IPS DF 19.7 (cell line): ENCODE data around the gene VPS13D.

ENCODE experiments used
- DNase-seq: peaks from one replicate; pipeline ENCODE4 v3.0.0-alpha.2; 2013; ENCODE audit warnings: low read depth, low spot score

The VPS13D gene

GRCh38 chr1:12433323-12434053 is 203.7 kb downstream of the VPS13D start:
- DNase-seq = no peak

GRCh38 chr1:12434174-12434573 is 204.3 kb downstream of the VPS13D start:
- DNase-seq = no peak

- DNase-seq = no peak
Measured at GRCh38 chr1:12434686-12435085, 204.9 kb downstream of the VPS13D start.

GRCh38 chr1:12435639-12436344 is 206.0 kb downstream of the VPS13D start:
- no peak for DNase-seq

GRCh38 chr1:12436345-12436658 is 206.5 kb downstream of the VPS13D start:
- DNase-seq = no peak

GRCh38 chr1:12436817-12437599 is 207.2 kb downstream of the VPS13D start:
- no peak for DNase-seq

GRCh38 chr1:12437629-12438028 is 207.8 kb downstream of the VPS13D start:
- no peak for DNase-seq

GRCh38 chr1:12438349-12438924 is 208.6 kb downstream of the VPS13D start:
- DNase-seq = no peak

GRCh38 chr1:12439073-12439472 is 209.2 kb downstream of the VPS13D start:
- no peak for DNase-seq

GRCh38 chr1:12441414-12442105 is 211.7 kb downstream of the VPS13D start:
- DNase-seq = no peak

- DNase-seq = no peak
Measured at GRCh38 chr1:12442217-12442616, 212.4 kb downstream of the VPS13D start.

GRCh38 chr1:12443151-12443550 is 213.3 kb downstream of the VPS13D start:
- DNase-seq = no peak

GRCh38 chr1:12444329-12444841 is 214.6 kb downstream of the VPS13D start:
- DNase-seq = no peak

GRCh38 chr1:12445257-12445656 is 215.4 kb downstream of the VPS13D start:
- DNase-seq = no peak

- DNase-seq = no peak
Measured at GRCh38 chr1:12446593-12446992, 216.8 kb downstream of the VPS13D start.

- no peak for DNase-seq
Measured at GRCh38 chr1:12447307-12447706, 217.5 kb downstream of the VPS13D start.

GRCh38 chr1:12447849-12448312 is 218.1 kb downstream of the VPS13D start:
- DNase-seq = no peak

GRCh38 chr1:12448746-12449177 is 218.9 kb downstream of the VPS13D start:
- no peak for DNase-seq

- DNase-seq = no peak
Measured at GRCh38 chr1:12450090-12450755, 220.4 kb downstream of the VPS13D start.

GRCh38 chr1:12450756-12451559 is 221.1 kb downstream of the VPS13D start:
- DNase-seq = no peak
